Stomach (tissue), 4 donors: ENCODE data around the gene ATP11C.

Experiments
- EP300 ChIP-seq: sonication (generic); formaldehyde crosslinking; IDR thresholded peaks from one replicate; pipeline ENCODE4 v1.6.1; 2017; ENCODE audit warnings: antibody characterized with exemption
- POLR2A ChIP-seq, 4 donors: fragments of 450-650 bp; IDR thresholded peaks; one replicate each; pipeline ENCODE4 v1.6.1; 2016; ENCODE audit warnings: antibody characterized with exemption in 4 of 4, control low read depth in 2 of 4, mild to moderate bottlenecking in 1 of 4, moderate library complexity in 1 of 4
- TF ChIP-seq, protein P1 (sequence below), 7 experiments: fragments of 450-650 bp in 4 of 7; fragments of 200-600 bp in 3 of 7; sonication (generic) in 3 of 7; IDR thresholded peaks; one replicate each; pipeline ENCODE4 v1.5.1; 2016 to 2019; ENCODE audit warnings: antibody characterized with exemption in 7 of 7, control low read depth in 2 of 7, mild to moderate bottlenecking in 1 of 7

DNA sequence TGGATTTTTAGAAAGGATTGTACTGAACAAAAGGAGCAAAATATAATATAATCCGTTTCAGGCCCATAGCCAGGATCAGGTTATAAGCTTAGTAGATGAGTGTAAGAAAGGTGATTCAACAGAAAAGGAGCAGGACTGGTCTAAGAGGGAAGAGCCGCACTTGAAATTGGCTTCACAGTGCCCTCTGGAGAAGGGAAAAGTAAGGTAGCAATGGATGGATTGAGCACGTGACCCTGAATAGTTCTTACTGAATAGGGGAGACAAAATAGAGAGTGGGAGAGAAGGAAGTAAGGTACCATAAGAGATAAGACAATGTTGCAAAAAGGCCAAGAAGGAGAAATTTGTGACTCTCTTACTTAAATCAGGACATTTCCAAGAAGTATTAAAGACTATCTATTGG lies 16.9 kb upstream of the ATP11C start:
- TF ChIP-seq POLR2A (IDR thresholded peaks at IDR 0.05) (no peak), EP300 (no peak)
- TF ChIP-seq, protein P1, sequence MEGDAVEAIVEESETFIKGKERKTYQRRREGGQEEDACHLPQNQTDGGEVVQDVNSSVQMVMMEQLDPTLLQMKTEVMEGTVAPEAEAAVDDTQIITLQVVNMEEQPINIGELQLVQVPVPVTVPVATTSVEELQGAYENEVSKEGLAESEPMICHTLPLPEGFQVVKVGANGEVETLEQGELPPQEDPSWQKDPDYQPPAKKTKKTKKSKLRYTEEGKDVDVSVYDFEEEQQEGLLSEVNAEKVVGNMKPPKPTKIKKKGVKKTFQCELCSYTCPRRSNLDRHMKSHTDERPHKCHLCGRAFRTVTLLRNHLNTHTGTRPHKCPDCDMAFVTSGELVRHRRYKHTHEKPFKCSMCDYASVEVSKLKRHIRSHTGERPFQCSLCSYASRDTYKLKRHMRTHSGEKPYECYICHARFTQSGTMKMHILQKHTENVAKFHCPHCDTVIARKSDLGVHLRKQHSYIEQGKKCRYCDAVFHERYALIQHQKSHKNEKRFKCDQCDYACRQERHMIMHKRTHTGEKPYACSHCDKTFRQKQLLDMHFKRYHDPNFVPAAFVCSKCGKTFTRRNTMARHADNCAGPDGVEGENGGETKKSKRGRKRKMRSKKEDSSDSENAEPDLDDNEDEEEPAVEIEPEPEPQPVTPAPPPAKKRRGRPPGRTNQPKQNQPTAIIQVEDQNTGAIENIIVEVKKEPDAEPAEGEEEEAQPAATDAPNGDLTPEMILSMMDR (IDR thresholded peaks at IDR 0.05): no peak
